ENCODE data around the gene RSPO4.

DNA sequence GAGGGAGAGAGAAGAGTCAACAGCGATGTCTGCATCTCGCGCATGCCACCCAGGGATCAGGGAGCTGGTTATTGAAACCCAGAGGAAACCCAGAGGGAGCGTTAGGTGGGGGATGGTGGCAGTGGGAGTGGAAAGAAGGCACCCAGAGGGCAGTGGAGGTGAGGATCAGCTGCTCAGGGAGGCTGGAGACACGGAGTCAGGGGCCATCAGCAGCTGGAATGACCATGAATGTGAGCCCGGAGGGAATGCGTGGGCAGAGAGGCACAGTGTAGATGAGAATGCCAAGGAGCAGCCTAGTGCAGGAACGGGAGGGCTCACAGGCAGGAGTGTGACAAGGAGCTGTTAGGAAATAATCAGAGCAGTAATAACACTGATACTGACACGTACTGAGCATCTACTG lies 36.2 kb downstream of the RSPO4 start:
- TF ChIP-seq, protein P1, sequence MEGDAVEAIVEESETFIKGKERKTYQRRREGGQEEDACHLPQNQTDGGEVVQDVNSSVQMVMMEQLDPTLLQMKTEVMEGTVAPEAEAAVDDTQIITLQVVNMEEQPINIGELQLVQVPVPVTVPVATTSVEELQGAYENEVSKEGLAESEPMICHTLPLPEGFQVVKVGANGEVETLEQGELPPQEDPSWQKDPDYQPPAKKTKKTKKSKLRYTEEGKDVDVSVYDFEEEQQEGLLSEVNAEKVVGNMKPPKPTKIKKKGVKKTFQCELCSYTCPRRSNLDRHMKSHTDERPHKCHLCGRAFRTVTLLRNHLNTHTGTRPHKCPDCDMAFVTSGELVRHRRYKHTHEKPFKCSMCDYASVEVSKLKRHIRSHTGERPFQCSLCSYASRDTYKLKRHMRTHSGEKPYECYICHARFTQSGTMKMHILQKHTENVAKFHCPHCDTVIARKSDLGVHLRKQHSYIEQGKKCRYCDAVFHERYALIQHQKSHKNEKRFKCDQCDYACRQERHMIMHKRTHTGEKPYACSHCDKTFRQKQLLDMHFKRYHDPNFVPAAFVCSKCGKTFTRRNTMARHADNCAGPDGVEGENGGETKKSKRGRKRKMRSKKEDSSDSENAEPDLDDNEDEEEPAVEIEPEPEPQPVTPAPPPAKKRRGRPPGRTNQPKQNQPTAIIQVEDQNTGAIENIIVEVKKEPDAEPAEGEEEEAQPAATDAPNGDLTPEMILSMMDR (IDR thresholded peaks at IDR 0.05) = no peak
- TF ChIP-seq EP300 (IDR thresholded peaks at IDR 0.05) = no peak

All from gastroesophageal sphincter (tissue), 3 donors.